ENCODE results near the gene KAZN. TPM values are rescaled to one million over a fixed set of nuclear protein-coding genes. Genes with fewer than 3 reads are reported as not detected.

Gene KAZN
- polyA plus RNA-seq, 1 experiment: 5.5 TPM

DNA sequence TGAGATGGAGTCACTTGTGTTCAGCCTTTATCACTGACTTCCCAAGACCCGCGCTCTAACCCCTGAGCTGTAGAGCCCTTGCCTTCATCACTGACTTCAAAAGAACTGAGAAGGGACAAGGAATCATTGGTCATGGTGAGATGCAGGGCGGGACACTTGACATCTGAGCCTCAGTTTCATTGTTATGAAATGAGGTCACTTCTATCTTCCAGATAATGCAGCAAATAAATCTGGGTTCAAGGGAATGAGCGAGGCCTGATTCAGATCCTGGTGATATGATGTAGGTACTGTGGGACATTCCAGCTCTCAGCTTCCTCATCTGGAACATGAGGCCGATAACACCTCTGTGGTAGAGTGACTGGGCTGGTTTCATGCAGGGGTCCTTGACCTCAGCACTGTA, 13.8 kb downstream of the KAZN start:
- POLR2A ChIA-PET: no interaction called here
- H3K36me3 ChIP-seq (ENCODE audit: control insufficient read depth, insufficient read depth, low read length): no peaks in the 10 kb centered on the region
- no peak overlapping the region for H3K4me3 ChIP-seq (ENCODE audit: low read depth, low read length)
- DNase-seq (ENCODE audit: low read depth): no peak
- TF ChIP-seq, protein P1, sequence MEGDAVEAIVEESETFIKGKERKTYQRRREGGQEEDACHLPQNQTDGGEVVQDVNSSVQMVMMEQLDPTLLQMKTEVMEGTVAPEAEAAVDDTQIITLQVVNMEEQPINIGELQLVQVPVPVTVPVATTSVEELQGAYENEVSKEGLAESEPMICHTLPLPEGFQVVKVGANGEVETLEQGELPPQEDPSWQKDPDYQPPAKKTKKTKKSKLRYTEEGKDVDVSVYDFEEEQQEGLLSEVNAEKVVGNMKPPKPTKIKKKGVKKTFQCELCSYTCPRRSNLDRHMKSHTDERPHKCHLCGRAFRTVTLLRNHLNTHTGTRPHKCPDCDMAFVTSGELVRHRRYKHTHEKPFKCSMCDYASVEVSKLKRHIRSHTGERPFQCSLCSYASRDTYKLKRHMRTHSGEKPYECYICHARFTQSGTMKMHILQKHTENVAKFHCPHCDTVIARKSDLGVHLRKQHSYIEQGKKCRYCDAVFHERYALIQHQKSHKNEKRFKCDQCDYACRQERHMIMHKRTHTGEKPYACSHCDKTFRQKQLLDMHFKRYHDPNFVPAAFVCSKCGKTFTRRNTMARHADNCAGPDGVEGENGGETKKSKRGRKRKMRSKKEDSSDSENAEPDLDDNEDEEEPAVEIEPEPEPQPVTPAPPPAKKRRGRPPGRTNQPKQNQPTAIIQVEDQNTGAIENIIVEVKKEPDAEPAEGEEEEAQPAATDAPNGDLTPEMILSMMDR (IDR thresholded peaks at IDR 0.05; ENCODE audit: insufficient read depth, low read depth, low read length): no peak
- CTCF ChIA-PET: interaction anchor here (1.3 kb wide), 1 partner anchor 37 kb away, joined by 4 read pairs; no protein-coding TSS in a partner anchor
- H3K27me3 ChIP-seq (ENCODE audit: control insufficient read depth, insufficient read depth, low read length): no peaks in the 10 kb centered on the region

DNA sequence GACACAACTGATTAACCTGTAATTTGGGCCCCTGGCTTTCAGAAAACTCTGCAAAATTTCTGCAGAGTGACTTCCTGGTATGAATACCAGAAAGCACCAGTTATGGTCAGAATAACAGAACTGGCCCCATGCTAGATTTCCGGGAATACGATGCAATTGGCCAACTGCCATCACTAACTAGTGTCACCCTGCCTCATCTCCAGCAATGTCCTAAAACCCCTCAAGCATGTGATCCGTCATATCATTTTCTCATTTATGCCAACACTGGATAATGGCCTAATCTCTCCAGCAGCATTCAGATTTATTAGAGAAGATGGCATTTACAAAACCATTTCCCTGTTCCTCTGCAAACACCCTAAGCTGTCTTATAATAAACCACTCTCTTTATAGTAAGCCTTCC, 15.4 kb downstream of the KAZN start:
- CTCF ChIA-PET: no interaction called here
- no peak overlapping the region for H3K4me3 ChIP-seq (ENCODE audit: low read depth, low read length)
- H3K27me3 ChIP-seq (ENCODE audit: control insufficient read depth, insufficient read depth, low read length): no peaks in the 10 kb centered on the region
- TF ChIP-seq, protein P1 (IDR thresholded peaks at IDR 0.05; ENCODE audit: insufficient read depth, low read depth, low read length): no peak
- POLR2A ChIA-PET: no interaction called here
- no peak for DNase-seq (ENCODE audit: low read depth)
- H3K36me3 ChIP-seq (ENCODE audit: control insufficient read depth, insufficient read depth, low read length): no peaks in the 10 kb centered on the region

DNA sequence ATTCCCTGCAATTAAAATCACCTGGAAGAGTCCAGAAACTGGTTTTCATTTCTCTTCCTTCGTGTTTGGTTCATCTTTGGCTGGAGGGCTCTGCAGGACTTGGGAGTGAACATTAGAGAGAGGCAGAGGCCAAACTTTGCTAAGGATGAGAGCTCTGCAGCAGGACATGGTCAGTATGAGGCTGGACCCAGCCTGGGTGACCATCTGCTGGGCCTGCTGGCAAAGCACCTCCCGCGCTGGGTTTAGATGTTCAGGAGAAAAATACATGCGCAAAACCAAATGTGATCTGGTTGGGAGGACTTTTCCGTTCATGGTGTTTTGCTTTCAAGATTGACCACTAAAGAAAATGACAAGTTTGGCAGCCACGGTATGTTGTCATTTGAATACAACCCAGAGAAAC, 15.9 kb downstream of the KAZN start:
- no peak for DNase-seq (ENCODE audit: low read depth)
- TF ChIP-seq, protein P1 (IDR thresholded peaks at IDR 0.05; ENCODE audit: insufficient read depth, low read depth, low read length): no peak
- Histone ChIP-seq H3K36me3 (ENCODE audit: control insufficient read depth, insufficient read depth, low read length) (no peaks in the 10 kb centered on the region), H3K27me3 (ENCODE audit: control insufficient read depth, insufficient read depth, low read length) (no peaks in the 10 kb centered on the region), H3K4me3 (ENCODE audit: low read depth, low read length) (no peak overlapping the region)
- ChIA-PET CTCF (no interaction called here), POLR2A (no interaction called here)

DNA sequence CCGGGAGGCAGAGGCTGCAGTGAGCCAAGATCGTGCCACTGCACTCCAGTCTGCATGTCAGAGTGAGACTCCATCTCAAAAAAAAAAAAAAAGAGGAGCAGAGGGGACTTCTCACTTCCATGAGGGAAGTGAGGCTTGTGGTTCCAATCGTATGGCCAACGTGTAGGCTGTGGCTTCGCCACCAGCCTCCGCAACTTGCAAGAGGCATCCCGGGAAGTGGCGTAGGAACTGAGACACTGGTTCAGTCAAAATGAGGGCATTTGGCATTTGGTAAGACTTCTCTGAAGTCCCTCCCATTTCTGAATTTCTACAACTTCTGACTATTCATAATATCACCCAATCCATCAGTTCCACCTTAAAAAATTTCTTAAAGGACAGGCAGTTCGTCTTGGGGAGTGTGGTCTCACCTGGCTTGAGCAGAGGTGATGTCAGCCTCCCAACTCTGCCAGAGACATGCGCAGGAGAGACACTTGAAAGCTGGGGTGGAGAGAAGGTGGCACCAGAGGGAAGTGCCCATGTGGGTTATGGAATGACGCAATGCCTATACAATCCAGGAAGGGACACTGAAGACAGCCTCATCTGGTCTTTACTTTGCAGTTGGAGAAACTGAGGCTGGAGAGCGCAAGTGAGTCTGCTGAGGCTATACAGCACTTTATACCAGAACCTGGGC, 17.2 kb downstream of the KAZN start:
- no peaks in the 10 kb centered on the region for H3K36me3 ChIP-seq (ENCODE audit: control insufficient read depth, insufficient read depth, low read length)
- CTCF ChIA-PET: no interaction called here
- POLR2A ChIA-PET: no interaction called here
- no peak for DNase-seq (ENCODE audit: low read depth)
- H3K4me3 ChIP-seq (ENCODE audit: low read depth, low read length): no peak overlapping the region
- TF ChIP-seq, protein P1 (IDR thresholded peaks at IDR 0.05; ENCODE audit: insufficient read depth, low read depth, low read length): no peak
- H3K27me3 ChIP-seq (ENCODE audit: control insufficient read depth, insufficient read depth, low read length): no peaks in the 10 kb centered on the region

DNA sequence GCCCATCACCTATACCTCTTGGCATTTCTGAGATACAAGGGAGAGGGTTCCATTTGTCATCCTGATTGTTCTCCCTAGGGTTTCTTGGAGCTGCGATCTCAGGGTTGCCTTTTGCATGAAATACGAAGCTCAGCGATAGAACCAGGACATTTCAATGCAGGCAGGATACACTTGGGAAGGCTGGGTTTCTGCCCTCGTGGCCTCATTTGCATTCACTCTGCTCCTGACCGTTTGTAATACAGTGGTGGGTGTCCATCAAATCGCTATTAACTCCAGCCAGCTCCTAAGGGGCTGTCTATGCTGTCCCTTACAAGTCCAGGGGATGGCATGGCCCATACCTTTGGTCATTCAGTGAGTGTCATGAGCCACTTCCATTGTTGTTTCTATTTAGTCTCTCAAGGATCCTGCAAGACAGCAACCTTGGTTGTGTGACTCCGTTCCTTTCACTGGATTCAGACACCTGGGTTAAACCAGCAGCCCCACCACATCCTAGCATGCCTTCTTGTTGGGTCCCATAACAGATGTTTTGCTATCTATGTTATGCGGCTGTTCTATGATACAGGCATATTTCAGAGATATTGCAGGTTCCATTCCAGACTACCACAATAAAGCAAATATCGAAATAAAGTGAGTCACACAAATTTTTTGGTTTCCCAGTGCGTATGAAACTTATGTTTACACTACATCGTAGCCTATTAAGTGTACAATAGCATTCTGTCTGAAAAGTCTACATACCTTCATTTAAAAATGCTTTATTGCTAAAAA, 18.3 kb downstream of the KAZN start:
- no peaks in the 10 kb centered on the region for H3K36me3 ChIP-seq (ENCODE audit: control insufficient read depth, insufficient read depth, low read length)
- POLR2A ChIA-PET: no interaction called here
- CTCF ChIA-PET: no interaction called here
- H3K4me3 ChIP-seq (ENCODE audit: low read depth, low read length): no peak overlapping the region
- no peak for DNase-seq (ENCODE audit: low read depth)
- TF ChIP-seq, protein P1 (IDR thresholded peaks at IDR 0.05; ENCODE audit: insufficient read depth, low read depth, low read length): no peak
- H3K27me3 ChIP-seq (ENCODE audit: control insufficient read depth, insufficient read depth, low read length): no peaks in the 10 kb centered on the region

All from BJ (cell line).